ENCODE results near the gene SEC62.

DNA sequence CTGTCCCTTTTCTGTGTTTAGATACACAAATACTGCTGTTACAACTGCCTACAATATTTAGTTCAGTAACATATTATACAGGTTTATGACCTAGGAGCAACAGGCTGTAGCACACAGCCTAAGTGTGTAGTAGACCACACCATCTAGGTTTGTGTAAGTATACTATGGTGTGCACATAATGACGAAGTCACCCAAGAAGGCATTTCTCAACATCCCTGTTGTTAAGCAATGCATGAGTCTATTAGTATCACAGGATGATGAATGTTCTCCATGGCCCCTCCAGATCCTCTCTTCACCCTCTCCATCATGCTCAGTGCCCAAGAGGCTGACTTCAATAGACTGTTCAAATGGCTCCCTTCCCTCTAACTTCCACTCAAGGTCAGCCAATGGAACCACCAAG is 14.6 kb upstream of the SEC62 start:
- TF ChIP-seq, protein P1, sequence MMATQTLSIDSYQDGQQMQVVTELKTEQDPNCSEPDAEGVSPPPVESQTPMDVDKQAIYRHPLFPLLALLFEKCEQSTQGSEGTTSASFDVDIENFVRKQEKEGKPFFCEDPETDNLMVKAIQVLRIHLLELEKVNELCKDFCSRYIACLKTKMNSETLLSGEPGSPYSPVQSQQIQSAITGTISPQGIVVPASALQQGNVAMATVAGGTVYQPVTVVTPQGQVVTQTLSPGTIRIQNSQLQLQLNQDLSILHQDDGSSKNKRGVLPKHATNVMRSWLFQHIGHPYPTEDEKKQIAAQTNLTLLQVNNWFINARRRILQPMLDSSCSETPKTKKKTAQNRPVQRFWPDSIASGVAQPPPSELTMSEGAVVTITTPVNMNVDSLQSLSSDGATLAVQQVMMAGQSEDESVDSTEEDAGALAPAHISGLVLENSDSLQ (IDR thresholded peaks at IDR 0.05), result no peak
- TF ChIP-seq SP1 (IDR thresholded peaks at IDR 0.05) (no peak), FOXK2 (IDR thresholded peaks at IDR 0.05) (no peak), BHLHE40 (IDR thresholded peaks at IDR 0.05; ENCODE audit: borderline replicate concordance) (no peak), ZNF384 (IDR thresholded peaks at IDR 0.05) (no peak), SUZ12 (IDR thresholded peaks at IDR 0.05) (no peak), HDGF (IDR thresholded peaks at IDR 0.05; ENCODE audit: borderline replicate concordance) (no peak), TARDBP (IDR thresholded peaks at IDR 0.05) (no peak), FOXM1 (IDR thresholded peaks at IDR 0.05; ENCODE audit: borderline replicate concordance) (no peak), ARNT (IDR thresholded peaks at IDR 0.05) (no peak), FOXA1 (IDR thresholded peaks at IDR 0.05) (no peak)
